ENCODE data around the gene HSPB1. TPM values are rescaled to one million over a fixed set of nuclear protein-coding genes. Genes with fewer than 3 reads are reported as not detected.

Gene HSPB1
- total and polyA plus RNA-seq, 4 donors = 25.5 to 186 (median 104) TPM

- H3K27ac ChIP-seq (ENCODE audit: low read depth in 1 of 2, low read length in 2 of 2) = peak overlapping the region; percentile 72 to 97
These were observed 14.7 kb downstream of the HSPB1 start for GRCh38 chr7:76316984-76317781.

More at GRCh38 chr7:76316984-76317781, 14.7 kb downstream of the HSPB1 start:
- no peaks in the 10 kb centered on the region for H3K27me3 ChIP-seq (ENCODE audit: control insufficient read depth in 4 of 4, insufficient read depth in 4 of 4, low read length in 3 of 4)
- no peaks in the 10 kb centered on the region for H3K9me3 ChIP-seq (ENCODE audit: control insufficient read depth in 4 of 4, low read length in 3 of 4)
- peak overlapping the region in 2 of 3 donors; percentile 66 for H3K4me3 ChIP-seq (ENCODE audit: low read depth in 1 of 3, low read length in 3 of 3)
- no peaks in the 10 kb centered on the region for H3K36me3 ChIP-seq (ENCODE audit: control insufficient read depth in 4 of 4, insufficient read depth in 3 of 4, low read depth in 1 of 4, low read length in 3 of 4)
- H3K4me1 ChIP-seq (ENCODE audit: control insufficient read depth in 4 of 4, insufficient read depth in 4 of 4, low read length in 3 of 4) = peaks cover 3 to 14% (median 11%) of the 10 kb centered on the region in 4 donors
- 61% methylated on average over 14 of the region's 14 CpGs for WGBS
- no peak overlapping the region for H3K9ac ChIP-seq (ENCODE audit: low read depth in 1 of 2, low read length in 2 of 2)
- DNase-seq (ENCODE audit: low spot score) = no peak
- TF ChIP-seq EGR1 (IDR thresholded peaks at IDR 0.05; ENCODE audit: low read depth in 2 of 2) = no peak
- no peak for TF ChIP-seq YY1 (IDR thresholded peaks at IDR 0.05)
- no peak for TF ChIP-seq FOXA2 (IDR thresholded peaks at IDR 0.05)
- TF ChIP-seq NR2F2 (IDR thresholded peaks at IDR 0.05) = no peak
- no peak for TF ChIP-seq HNF4A (conservative IDR thresholded peaks at IDR 0.05)
- TF ChIP-seq, protein P1, sequence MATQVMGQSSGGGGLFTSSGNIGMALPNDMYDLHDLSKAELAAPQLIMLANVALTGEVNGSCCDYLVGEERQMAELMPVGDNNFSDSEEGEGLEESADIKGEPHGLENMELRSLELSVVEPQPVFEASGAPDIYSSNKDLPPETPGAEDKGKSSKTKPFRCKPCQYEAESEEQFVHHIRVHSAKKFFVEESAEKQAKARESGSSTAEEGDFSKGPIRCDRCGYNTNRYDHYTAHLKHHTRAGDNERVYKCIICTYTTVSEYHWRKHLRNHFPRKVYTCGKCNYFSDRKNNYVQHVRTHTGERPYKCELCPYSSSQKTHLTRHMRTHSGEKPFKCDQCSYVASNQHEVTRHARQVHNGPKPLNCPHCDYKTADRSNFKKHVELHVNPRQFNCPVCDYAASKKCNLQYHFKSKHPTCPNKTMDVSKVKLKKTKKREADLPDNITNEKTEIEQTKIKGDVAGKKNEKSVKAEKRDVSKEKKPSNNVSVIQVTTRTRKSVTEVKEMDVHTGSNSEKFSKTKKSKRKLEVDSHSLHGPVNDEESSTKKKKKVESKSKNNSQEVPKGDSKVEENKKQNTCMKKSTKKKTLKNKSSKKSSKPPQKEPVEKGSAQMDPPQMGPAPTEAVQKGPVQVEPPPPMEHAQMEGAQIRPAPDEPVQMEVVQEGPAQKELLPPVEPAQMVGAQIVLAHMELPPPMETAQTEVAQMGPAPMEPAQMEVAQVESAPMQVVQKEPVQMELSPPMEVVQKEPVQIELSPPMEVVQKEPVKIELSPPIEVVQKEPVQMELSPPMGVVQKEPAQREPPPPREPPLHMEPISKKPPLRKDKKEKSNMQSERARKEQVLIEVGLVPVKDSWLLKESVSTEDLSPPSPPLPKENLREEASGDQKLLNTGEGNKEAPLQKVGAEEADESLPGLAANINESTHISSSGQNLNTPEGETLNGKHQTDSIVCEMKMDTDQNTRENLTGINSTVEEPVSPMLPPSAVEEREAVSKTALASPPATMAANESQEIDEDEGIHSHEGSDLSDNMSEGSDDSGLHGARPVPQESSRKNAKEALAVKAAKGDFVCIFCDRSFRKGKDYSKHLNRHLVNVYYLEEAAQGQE (IDR thresholded peaks at IDR 0.05) = no peak
- no peak for TF ChIP-seq FOXA1 (IDR thresholded peaks at IDR 0.05)
- no peak for TF ChIP-seq TAF1 (conservative IDR thresholded peaks at IDR 0.05)
- no peak for TF ChIP-seq ATF3 (IDR thresholded peaks at IDR 0.05)
- no peak for TF ChIP-seq JUND (IDR thresholded peaks at IDR 0.05)
- no peak for TF ChIP-seq CTCF (IDR thresholded peaks at IDR 0.05; ENCODE audit: low read depth, low read length, missing input control)
- TF ChIP-seq, protein P2, sequence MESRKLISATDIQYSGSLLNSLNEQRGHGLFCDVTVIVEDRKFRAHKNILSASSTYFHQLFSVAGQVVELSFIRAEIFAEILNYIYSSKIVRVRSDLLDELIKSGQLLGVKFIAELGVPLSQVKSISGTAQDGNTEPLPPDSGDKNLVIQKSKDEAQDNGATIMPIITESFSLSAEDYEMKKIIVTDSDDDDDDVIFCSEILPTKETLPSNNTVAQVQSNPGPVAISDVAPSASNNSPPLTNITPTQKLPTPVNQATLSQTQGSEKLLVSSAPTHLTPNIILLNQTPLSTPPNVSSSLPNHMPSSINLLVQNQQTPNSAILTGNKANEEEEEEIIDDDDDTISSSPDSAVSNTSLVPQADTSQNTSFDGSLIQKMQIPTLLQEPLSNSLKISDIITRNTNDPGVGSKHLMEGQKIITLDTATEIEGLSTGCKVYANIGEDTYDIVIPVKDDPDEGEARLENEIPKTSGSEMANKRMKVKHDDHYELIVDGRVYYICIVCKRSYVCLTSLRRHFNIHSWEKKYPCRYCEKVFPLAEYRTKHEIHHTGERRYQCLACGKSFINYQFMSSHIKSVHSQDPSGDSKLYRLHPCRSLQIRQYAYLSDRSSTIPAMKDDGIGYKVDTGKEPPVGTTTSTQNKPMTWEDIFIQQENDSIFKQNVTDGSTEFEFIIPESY (IDR thresholded peaks at IDR 0.05) = no peak
- TF ChIP-seq MAX (IDR thresholded peaks at IDR 0.05) = no peak
- TF ChIP-seq SP1 (IDR thresholded peaks at IDR 0.05) = no peak
- TF ChIP-seq GABPA (IDR thresholded peaks at IDR 0.05 in 1 of 2, conservative IDR thresholded peaks at IDR 0.05 in 1 of 2) = no peak
- no peak for TF ChIP-seq RAD21 (IDR thresholded peaks at IDR 0.05)
